Retinal pigment epithelial cell (primary cell): ENCODE data around the gene MYO5A.

ENCODE experiments used
- DNase-seq: peaks from one replicate; pipeline ENCODE4 v3.0.0-alpha.2; 2010; ENCODE audit warnings: low read depth
- H3K4me3 ChIP-seq: 2 replicates; pipeline ENCODE4 v1.5.1; 2011; ENCODE audit warnings: mild to moderate bottlenecking, low read length, control low read depth, moderate library complexity
- TF ChIP-seq, protein P1 (sequence below): conservative IDR thresholded peaks from 2 replicates; pipeline ENCODE4 v1.5.1; 2011; ENCODE audit warnings: low read depth, low read length, control low read depth, inconsistent platforms

MYO5A gene

DNA sequence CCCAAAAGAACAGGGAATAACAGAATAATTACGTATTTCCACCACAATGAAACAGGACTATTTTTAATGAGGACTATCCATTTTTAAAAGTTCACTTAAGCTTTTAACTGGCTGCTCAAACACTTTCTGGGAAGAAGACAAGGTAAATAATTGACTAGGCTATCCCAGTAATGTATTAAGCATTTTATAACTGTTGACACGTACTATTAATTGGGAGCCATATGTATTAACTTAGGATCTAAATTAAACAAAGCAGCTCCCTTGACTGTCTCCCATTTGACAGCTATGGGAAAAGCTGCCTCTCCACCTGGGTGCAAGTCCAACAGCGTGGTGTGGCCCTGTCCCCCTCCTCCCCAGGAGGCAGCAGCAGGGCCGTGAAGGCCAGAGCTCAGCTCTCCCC lies 269.2 kb downstream of the MYO5A start:
- TF ChIP-seq, protein P1, sequence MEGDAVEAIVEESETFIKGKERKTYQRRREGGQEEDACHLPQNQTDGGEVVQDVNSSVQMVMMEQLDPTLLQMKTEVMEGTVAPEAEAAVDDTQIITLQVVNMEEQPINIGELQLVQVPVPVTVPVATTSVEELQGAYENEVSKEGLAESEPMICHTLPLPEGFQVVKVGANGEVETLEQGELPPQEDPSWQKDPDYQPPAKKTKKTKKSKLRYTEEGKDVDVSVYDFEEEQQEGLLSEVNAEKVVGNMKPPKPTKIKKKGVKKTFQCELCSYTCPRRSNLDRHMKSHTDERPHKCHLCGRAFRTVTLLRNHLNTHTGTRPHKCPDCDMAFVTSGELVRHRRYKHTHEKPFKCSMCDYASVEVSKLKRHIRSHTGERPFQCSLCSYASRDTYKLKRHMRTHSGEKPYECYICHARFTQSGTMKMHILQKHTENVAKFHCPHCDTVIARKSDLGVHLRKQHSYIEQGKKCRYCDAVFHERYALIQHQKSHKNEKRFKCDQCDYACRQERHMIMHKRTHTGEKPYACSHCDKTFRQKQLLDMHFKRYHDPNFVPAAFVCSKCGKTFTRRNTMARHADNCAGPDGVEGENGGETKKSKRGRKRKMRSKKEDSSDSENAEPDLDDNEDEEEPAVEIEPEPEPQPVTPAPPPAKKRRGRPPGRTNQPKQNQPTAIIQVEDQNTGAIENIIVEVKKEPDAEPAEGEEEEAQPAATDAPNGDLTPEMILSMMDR, result no peak
- H3K4me3 ChIP-seq, result no peak overlapping the region
- DNase-seq, result no peak

DNA sequence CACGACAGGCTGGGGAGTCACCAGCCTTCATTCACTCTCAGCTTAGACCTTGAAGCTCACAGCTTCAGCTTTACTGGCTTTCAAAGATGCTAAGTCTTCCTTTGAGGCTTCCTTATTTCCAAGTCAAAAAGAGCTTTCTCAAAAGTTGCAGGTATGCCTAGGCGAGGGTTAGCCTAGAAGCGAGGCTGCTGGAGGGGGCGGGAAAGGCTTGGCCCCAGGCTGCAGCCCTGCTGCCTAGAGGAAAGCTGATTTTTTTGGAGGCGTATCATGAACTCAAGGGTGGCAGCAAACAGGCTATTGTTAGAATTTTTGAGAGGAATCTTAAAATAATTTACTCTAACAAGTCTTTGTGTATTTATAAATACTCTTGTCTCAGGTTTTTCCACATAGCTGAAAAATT lies 270.2 kb downstream of the MYO5A start:
- no peak overlapping the region for H3K4me3 ChIP-seq
- no peak for DNase-seq
- TF ChIP-seq, protein P1, result no peak

DNA sequence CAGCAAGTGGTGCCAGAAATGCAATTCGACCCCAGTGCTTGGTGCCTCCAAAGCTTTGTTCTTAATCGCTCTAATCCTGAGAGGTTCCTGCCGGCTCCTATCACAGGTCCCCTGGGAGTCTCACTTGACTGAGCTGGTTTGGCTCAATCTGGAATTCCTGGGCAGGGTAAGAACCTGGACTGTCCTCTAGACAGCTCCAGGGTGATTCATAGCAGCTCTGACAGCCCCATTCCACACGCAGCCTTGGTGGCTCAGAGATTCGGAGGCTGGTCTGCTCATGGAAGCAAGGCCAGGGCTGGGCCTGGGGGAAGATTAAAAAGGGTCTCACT lies 271.0 kb downstream of the MYO5A start:
- TF ChIP-seq, protein P1, result no peak
- DNase-seq, result peak; percentile 83
- no peak overlapping the region for H3K4me3 ChIP-seq
